GM12865 (cell line): ENCODE data around the gene PLAGL2.
A peak's percentile ranks its signal among the peaks of the same experiment; 100 is the strongest.

Experiments
- DNase-seq: peaks from one replicate; pipeline ENCODE4 v3.0.0; 2010; ENCODE audit warnings: low read depth
- H3K4me3 ChIP-seq: 2 replicates; pipeline ENCODE4 v1.5.1; 2011; ENCODE audit warnings: mild to moderate bottlenecking, low read depth, low read length, control low read depth
- CTCF ChIP-seq: IDR thresholded peaks from 2 replicates; pipeline ENCODE4 v1.5.1; 2011; ENCODE audit warnings: low read length, control low read depth, low read depth, inconsistent platforms; ENCODE audit not compliant: insufficient read depth; ENCODE audit errors: missing control alignments

Gene PLAGL2

GRCh38 chr20:32236819-32237218 is 29.3 kb upstream of the PLAGL2 start:
- TF ChIP-seq CTCF, result no peak
- DNase-seq, result no peak
- no peak overlapping the region for H3K4me3 ChIP-seq

- TF ChIP-seq CTCF, result no peak
- no peak overlapping the region for H3K4me3 ChIP-seq
These were observed 28.5 kb upstream of the PLAGL2 start for GRCh38 chr20:32236048-32236533.

GRCh38 chr20:32235331-32236047 is 27.9 kb upstream of the PLAGL2 start:
- DNase-seq, result no peak
- no peak overlapping the region for H3K4me3 ChIP-seq
- TF ChIP-seq CTCF, result no peak

More at GRCh38 chr20:32236048-32236533, 28.5 kb upstream of the PLAGL2 start:
- DNase-seq, result no peak

GRCh38 chr20:32234135-32234808 is 26.7 kb upstream of the PLAGL2 start:
- no peak overlapping the region for H3K4me3 ChIP-seq
- no peak for DNase-seq
- TF ChIP-seq CTCF, result no peak

- DNase-seq, result no peak
- H3K4me3 ChIP-seq, result no peak overlapping the region
- no peak for TF ChIP-seq CTCF
These were observed 25.7 kb upstream of the PLAGL2 start for GRCh38 chr20:32233286-32233685.

GRCh38 chr20:32232326-32232886 is 24.9 kb upstream of the PLAGL2 start:
- no peak overlapping the region for H3K4me3 ChIP-seq
- DNase-seq, result peak; percentile 40
- no peak for TF ChIP-seq CTCF
